Activated CD4-positive, CD25-positive, alpha-beta regulatory T cell (primary cell): ENCODE measurements around the gene MRPL37.

Experiments
- DNase-seq, 4 experiments: peaks; one replicate each; lab custom pipeline; 2025; lab: John Stamatoyannopoulos, UW

Gene MRPL37

GRCh38 chr1:54265126-54265525 lies 65.2 kb downstream of the MRPL37 start:
- DNase-seq: no peak

- no peak for DNase-seq
Measured at GRCh38 chr1:54265659-54266058, 65.7 kb downstream of the MRPL37 start.

GRCh38 chr1:54266195-54266594 lies 66.2 kb downstream of the MRPL37 start:
- DNase-seq: no peak

GRCh38 chr1:54266908-54267307 lies 66.9 kb downstream of the MRPL37 start:
- DNase-seq: no peak
